HG03064 (cell line): Measurements from ENCODE around the gene SNX1.

Experiments
- ATAC-seq: cut with Tn5 transposase; IDR thresholded peaks from one replicate; pipeline ENCODE4 v1.9.1; 2021; ENCODE audit warnings: low read depth; ENCODE audit not compliant: unreplicated experiment

The SNX1 gene

DNA sequence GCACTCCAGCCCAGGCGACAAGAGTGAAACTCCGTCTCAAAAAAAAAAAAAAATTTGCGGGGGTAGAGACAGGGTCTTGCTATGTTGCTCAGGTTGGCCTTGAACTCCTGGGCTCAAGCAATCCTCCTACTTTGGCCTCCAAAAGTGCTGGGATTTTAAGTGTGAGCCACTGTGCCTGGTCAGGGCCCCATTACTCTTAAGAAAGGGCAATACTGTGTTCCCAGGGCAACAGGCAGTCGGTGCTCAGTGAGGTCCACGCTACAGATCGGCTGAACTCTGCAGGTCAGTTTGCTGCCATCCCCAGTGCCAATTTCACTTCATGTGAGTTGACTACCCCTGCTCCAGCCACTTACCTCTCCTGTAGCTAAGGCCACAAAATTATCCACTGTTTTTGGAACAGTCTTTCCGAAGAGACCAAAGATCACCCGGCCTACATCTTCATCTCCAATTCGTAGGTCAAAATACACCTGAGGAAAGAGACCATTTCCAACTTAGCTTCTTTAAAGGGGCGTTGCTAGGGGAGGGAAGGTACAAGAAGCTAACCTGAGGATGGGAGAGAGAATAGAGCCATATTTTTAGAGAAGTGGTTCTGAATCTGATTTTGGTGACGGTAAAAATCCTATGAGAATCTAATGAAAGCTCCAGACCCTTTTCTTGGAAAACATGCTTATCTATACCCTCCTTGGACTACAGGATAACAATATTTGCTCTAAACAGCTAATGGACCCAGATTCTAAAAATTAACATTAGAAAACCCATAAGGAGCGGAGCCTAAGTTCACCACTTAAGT lies 66.1 kb downstream of the SNX1 start:
- no peak for ATAC-seq

DNA sequence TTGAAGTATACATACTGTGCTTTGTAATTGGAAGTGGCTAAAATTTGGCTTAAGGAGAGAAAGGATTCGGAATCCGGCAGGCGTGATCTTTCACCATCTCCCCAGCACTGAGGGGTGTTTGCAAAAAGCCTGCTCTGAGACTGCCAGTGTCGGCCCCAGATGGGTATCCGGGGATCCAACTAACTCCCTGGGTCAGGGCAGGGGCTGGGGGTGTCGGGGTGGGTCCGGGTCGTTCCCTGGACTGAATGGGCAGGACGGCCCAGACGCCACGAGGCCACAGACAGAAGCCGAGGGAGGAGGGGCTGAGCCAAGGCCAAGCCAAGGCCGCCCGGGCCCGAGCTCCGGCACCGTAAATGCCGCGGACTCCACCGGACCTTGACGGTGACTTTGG lies 66.7 kb downstream of the SNX1 start:
- ATAC-seq: no peak

DNA sequence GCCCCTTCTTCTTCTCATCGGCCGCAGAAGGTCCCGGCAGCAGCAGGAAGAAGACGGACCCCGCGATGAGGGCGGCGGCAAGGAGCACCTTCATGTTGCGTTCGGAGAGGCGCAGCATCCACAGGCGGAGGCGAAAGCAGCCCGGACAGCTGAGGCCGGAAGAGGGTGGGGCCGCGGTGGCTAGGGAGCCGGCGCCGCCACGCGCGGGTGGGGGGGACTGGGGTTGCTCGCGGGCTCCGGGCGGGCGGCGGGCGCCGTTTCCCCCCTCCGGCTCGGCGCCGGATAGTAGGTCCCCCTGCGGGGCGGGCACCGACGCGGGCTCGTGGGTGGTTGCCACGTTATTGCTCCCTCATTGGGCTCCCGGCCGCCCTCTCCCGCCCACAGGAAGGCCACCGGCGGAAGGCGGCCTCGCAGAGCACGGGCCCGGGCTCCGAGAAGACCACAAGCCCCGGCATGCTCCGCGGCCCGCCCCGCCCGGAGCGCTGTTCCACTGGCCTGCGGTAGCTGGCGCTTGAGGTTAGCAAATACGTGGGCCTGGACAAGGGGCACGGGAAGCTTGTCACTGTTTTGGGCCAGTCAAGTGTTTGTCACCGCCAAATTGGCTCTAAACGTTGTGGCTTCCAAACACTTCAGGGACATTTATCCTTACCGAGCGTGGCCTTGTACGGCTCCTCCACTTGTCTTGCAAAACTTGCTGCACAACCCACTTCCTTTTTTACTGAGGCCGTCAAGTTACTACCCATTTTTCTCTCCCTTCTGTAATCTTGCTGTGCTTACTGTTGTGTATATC lies 67.3 kb downstream of the SNX1 start, which contains the start of gene PPIB:
PPIB (minus strand) TSS at position 154 of the 790 bp plus-strand sequence; CDS start at position 118, 36 bp downstream.
- ATAC-seq: peak; percentile 85

DNA sequence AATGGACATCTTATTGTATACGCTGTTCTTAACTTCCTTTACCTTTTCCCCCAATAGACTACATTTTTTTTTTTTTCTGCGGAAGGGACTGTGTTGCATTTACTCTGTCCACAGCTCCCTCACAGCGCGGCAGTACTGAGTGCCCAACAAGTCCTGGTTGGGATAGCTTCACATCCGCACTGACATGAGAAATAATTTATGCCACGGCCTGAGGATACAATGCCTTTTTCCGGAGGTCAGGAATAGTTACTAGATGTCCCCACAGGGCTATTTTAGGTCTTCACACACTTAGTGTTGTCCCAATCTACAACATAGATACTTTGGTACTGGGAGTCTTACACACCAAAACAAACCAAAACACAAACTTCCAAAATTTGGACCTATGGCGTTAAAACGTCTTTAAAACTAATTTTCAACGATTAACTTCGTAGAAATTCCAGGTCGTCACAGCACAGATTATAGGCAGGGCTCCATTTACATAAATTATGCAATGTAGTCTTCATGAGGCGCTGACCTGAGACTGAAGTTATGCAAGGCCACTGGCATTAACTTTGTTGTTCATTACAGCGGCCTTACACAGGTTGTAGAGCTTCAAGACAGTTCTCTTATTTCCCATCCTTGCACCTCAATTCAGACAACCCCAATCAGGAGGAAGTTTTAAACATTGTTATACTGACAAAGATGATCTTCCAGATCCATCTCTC lies 68.0 kb downstream of the SNX1 start:
- no peak for ATAC-seq

DNA sequence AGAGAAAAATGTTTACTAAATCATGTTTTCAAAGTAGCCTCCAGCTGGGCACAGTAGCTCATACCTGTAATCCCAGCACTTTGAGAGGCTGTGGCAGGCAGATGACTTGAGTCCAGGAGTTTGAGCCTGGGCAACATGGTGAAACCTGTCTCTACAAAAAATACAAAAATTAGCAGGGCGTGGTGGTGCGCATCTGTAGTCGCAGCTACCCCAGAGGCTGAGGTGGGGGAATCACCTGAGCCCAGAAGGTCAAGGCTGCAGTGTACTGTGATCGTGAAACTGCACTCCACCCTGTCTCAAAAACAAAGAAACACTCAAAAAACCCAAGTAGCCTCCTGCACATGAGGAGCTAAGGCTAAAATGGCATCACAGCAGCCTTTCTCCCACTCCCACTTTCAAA lies 68.7 kb downstream of the SNX1 start:
- ATAC-seq: no peak

DNA sequence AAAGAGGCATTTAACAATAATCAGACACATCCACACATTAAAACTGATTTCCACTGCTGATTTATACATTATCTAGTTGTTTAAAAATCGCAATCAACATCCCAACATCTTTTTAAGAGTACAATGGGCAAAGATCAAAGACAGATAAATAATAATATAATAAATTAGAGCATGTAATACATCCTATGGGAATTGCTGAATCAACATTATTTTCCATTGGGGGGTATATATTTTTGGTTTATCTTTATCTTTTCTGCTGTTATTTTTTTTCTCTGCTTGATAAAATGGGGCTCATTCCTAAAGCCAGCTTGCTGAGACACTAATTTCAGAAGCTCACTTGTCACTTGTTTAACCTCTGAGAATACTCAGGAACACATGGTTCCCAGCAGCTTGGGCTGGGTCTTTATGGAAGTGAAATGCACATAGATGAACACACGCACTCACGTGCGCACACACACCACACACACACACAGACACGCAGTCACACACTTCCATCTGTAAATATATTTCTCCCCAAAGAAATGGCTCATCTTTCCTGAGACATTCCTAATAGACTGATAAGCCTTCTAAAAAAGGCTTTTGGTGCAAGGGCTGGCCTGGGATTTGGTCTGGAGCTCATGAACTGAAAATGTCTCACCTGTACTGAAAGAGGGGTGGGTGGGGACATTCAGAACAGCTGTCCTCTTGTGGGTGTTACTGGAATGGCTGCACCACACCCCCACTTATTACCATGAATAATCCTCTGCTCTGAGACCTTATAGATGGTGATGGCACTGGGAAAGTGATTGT lies 70.5 kb downstream of the SNX1 start:
- ATAC-seq: no peak

DNA sequence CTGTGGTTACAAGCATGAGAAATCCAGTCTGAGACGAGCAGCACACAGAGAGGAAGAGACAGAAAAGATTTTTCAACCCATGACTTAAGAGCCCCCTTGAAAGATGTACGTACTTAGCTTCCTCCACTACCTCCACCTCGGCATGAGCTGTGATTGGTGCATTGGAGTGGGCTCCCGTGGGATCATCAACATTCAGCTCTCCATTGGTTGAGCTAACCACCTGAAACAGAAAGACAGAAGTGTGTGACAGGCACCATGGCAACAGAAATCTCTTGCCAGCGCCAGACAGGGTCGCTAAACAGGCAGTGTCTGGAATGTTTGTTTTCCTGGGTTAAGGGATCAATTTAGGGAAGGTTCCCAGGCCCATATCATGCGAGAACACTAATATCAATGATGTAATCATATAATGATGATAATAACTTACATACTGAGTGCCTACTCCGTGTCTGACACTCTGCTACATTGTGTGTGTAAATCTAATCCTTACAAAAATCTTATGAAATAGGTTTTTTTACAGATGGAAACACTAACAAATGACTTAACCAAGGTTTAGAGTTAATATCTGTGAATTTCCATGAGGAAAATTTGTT lies 84.5 kb downstream of the SNX1 start:
- no peak for ATAC-seq

DNA sequence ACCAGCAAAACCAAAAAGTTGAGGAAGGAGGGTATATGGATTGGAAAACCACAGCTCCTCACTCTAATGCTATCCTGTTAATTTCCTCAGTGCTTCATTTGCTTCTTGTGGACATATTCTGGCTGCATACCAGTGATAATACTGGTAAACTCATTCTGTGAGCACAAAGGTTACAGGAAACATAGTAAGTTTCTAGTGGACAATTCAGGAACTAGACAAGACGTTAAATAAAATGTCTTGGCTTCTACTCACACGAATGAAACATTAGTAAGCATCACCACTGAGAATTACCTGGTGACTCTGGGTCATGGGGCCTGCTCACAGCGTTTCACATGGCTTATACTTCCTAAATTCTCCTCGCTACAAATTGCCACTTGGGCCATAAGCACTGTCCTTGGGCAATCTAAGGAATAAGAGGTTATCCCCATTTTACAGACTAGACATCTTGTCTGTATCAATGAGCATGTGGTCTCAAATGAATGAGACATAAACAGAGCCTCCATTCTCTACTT lies 87.1 kb downstream of the SNX1 start:
- no peak for ATAC-seq

DNA sequence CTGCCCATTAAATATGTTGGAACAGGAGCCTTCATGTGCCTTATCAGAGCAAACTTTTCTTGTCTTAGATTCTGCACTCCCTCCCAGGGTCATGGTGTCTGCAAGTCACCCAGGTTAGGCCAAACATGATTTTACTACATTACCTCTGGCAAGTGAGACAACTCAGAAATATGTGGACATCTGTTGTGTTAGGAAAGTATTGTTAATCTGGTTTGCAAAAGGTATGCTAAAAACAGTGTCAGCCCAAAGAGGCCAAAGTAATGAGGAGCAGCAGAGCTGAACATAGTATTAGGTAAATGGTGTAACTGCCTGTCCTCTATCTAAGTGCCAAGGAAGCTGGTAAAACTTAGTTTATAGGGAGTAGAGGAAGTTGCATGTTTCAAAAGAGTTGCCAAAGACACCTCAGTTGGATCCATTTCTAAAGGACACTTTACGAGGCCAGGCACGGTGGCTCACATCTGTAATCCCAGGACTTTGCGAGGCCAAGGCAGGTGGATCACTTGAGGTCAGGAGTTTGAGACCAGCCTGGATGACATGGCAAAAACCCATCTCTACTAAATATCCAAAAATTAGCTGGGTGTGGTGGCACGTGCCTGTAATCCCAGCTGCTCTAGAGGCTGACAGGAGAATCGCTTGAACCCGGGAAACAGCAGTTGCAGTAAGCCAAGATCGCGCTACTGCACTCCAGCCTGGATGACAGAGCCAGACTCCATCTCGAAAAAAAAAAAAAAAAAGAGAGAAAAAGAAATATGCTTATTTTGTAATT lies 89.5 kb downstream of the SNX1 start:
- ATAC-seq: no peak

DNA sequence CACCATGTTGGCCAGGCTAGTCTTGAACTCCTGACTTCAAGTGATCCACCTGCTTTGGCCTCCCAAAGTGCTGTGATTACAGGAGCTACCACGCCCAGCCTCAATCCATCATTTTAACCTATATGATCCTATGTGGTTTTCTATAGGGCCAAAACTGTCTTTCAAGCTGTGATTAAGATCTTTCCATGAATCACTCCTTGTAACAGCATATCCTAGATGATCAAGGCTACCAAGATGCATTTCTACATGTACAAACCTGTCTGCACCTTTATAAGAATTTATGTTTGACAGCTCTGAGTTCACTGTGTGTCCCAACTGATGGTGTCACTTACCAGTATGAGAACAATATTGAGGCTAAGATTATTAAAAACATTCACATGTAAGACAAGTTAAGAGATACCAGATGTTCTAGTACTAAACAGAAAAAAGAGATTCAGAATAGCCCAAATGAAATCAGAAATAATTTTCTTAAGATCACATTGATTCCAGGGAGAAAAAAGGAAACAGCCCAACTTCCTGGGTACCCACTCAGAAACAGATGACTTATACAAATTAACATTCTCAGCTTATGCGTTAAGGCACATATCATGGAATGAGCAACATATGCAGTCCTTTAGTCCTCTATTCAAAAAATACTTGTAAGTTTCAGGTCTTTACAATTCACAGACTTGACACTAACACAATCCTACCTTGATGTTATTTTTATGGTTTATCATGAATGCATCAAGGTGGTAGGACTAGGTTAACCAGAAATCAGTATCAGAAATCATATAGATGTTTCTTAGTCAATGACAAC lies 91.8 kb downstream of the SNX1 start:
- no peak for ATAC-seq
